Activated CD4-positive, alpha-beta T cell treated with anti-CD3 and anti-CD28 coated beads, Interleukin-2, amount 10 ng/mL, durations not matched to agents 7 days and 5 days (primary cell): ENCODE data around the gene PGLYRP4. TPM values are rescaled to one million over a fixed set of nuclear protein-coding genes. Genes with fewer than 3 reads are reported as not detected.
A peak's percentile ranks its signal among the peaks of the same experiment; 100 is the strongest.

Experiments
- CTCF ChIA-PET: fragments of 350-600 bp; sonication (Branson Sonifier 250); formaldehyde crosslinking; loops from one replicate; lab custom pipeline; 2021; ENCODE audit warnings: antibody characterized with exemption; lab: Charles Lee
- POLR2A ChIA-PET: fragments of 350-600 bp; sonication (Branson Sonifier 250); formaldehyde crosslinking; loops from one replicate; lab custom pipeline; 2021; ENCODE audit warnings: antibody characterized with exemption; lab: Charles Lee
- DNase-seq: peaks from one replicate; pipeline ENCODE4 v3.0.0-alpha.2; 2020
- H3K27ac Mint-ChIP-seq: one replicate; pipeline ENCODE4 v1.8.0; 2021; ENCODE audit warnings: mild to moderate bottlenecking, moderate library complexity, mixed read lengths
- H3K27me3 Mint-ChIP-seq: one replicate; pipeline ENCODE4 v1.8.0; 2021; ENCODE audit warnings: mixed read lengths
- H3K36me3 Mint-ChIP-seq: one replicate; pipeline ENCODE4 v1.8.0; 2021; ENCODE audit warnings: low read depth, mixed read lengths
- H3K4me1 Mint-ChIP-seq: one replicate; pipeline ENCODE4 v1.8.0; 2021; ENCODE audit warnings: mixed read lengths
- H3K4me3 Mint-ChIP-seq: one replicate; pipeline ENCODE4 v1.8.0; 2021; ENCODE audit warnings: mild to moderate bottlenecking, moderate library complexity, mixed read lengths
- H3K9me3 Mint-ChIP-seq: one replicate; pipeline ENCODE4 v1.8.0; 2021; ENCODE audit warnings: mixed read lengths
- total RNA-seq, 2 experiments: library from RNA; stranded (reverse); gene quantifications; one replicate each; pipeline ENCODE4 v1.2.3, GENCODE V29; 2021

Gene PGLYRP4
- total RNA-seq, 2 experiments from 2014 or later: not detected

- peaks cover 19% of the 10 kb centered on the region for H3K4me1 Mint-ChIP-seq
- no peak for DNase-seq
- no peak overlapping the region for H3K4me3 Mint-ChIP-seq
- POLR2A ChIA-PET: no interaction called here
- H3K27ac Mint-ChIP-seq: no peak overlapping the region
- H3K27me3 Mint-ChIP-seq: peaks cover 5% of the 10 kb centered on the region
- H3K36me3 Mint-ChIP-seq: no peaks in the 10 kb centered on the region
- H3K9me3 Mint-ChIP-seq: no peaks in the 10 kb centered on the region
- CTCF ChIA-PET: interaction anchor here (0.5 to 1.5 kb wide), 2 partner anchors 107 to 218 kb away, joined by 4 read pairs; no protein-coding TSS in a partner anchor
Observed at GRCh38 chr1:153358691-153358975, 10.0 kb upstream of the PGLYRP4 start.

- H3K4me3 Mint-ChIP-seq: no peak within 1 kb of the TSS
- ChIA-PET POLR2A (no interaction called here), CTCF (interaction anchor here (0.5 to 1.5 kb wide), 4 partner anchors 13 to 218 kb away, joined by 3 to 5 read pairs (median 4); no protein-coding TSS in a partner anchor)
Observed at GRCh38 chr1:153357853-153358690, 9.4 kb upstream of the PGLYRP4 start, which contains the start of gene S100A9. Gene S100A9 (plus strand): TSS chr1:153357854. CDS start chr1:153358284, 430 bp downstream.

GRCh38 chr1:153357076-153357852 is 8.6 kb upstream of the PGLYRP4 start:
- POLR2A ChIA-PET: no interaction called here
- no peaks in the 10 kb centered on the region for H3K36me3 Mint-ChIP-seq
- no peak overlapping the region for H3K4me3 Mint-ChIP-seq
- peak overlapping the region; percentile 41 for H3K27ac Mint-ChIP-seq
- no peak for DNase-seq
- peaks cover 19% of the 10 kb centered on the region for H3K4me1 Mint-ChIP-seq
- no peaks in the 10 kb centered on the region for H3K9me3 Mint-ChIP-seq
- CTCF ChIA-PET: interaction anchor here (0.9 to 1.4 kb wide), 2 partner anchors 12 to 141 kb away, joined by 3 to 5 read pairs; no protein-coding TSS in a partner anchor
- H3K27me3 Mint-ChIP-seq: peaks cover 2% of the 10 kb centered on the region

More at GRCh38 chr1:153357853-153358690, 9.4 kb upstream of the PGLYRP4 start, which contains the start of gene S100A9:
- H3K27ac Mint-ChIP-seq: peak within 1 kb of the TSS; percentile 41
- DNase-seq: no peak
- peaks cover 4% of the 10 kb centered on the region for H3K27me3 Mint-ChIP-seq
- H3K9me3 Mint-ChIP-seq: no peaks in the 10 kb centered on the region
- H3K4me1 Mint-ChIP-seq: peaks cover 19% of the 10 kb centered on the region
- no peaks in the 10 kb centered on the region for H3K36me3 Mint-ChIP-seq

GRCh38 chr1:153356392-153357075 is 7.9 kb upstream of the PGLYRP4 start:
- POLR2A ChIA-PET: no interaction called here
- peak overlapping the region; percentile 15 for H3K27ac Mint-ChIP-seq
- H3K9me3 Mint-ChIP-seq: no peaks in the 10 kb centered on the region
- H3K4me3 Mint-ChIP-seq: no peak overlapping the region
- no peaks in the 10 kb centered on the region for H3K36me3 Mint-ChIP-seq
- peaks cover 19% of the 10 kb centered on the region for H3K4me1 Mint-ChIP-seq
- DNase-seq: no peak
- CTCF ChIA-PET: interaction anchor here (1.4 to 1.6 kb wide), 2 partner anchors 12 to 139 kb away, joined by 5 to 9 read pairs; no protein-coding TSS in a partner anchor
- peaks cover 2% of the 10 kb centered on the region for H3K27me3 Mint-ChIP-seq

GRCh38 chr1:153355445-153356071 is 6.9 kb upstream of the PGLYRP4 start:
- Mint-ChIP-seq H3K27ac (no peak overlapping the region), H3K9me3 (no peaks in the 10 kb centered on the region), H3K4me3 (no peak overlapping the region), H3K36me3 (no peaks in the 10 kb centered on the region), H3K4me1 (peaks cover 19% of the 10 kb centered on the region), H3K27me3 (peaks cover 12% of the 10 kb centered on the region)
- DNase-seq: peak; percentile 59
- ChIA-PET POLR2A (no interaction called here), CTCF (interaction anchor here (0.6 to 1.6 kb wide), 6 partner anchors 9 to 156 kb away, joined by 3 to 9 read pairs (median 4); no protein-coding TSS in a partner anchor)

GRCh38 chr1:153354515-153355193 is 6.0 kb upstream of the PGLYRP4 start:
- Mint-ChIP-seq H3K27ac (no peak overlapping the region), H3K27me3 (peaks cover 12% of the 10 kb centered on the region), H3K9me3 (no peaks in the 10 kb centered on the region), H3K36me3 (no peaks in the 10 kb centered on the region), H3K4me1 (peaks cover 19% of the 10 kb centered on the region), H3K4me3 (no peak overlapping the region)
- ChIA-PET POLR2A (no interaction called here), CTCF (interaction anchor here (0.9 to 1.6 kb wide), 3 partner anchors 8 to 141 kb away, joined by 3 to 9 read pairs (median 4); no protein-coding TSS in a partner anchor)
- DNase-seq: no peak

GRCh38 chr1:153353226-153353947 is 4.7 kb upstream of the PGLYRP4 start:
- Mint-ChIP-seq H3K27me3 (peaks cover 16% of the 10 kb centered on the region), H3K36me3 (no peaks in the 10 kb centered on the region), H3K4me3 (no peak overlapping the region), H3K27ac (no peak overlapping the region), H3K4me1 (peaks cover 19% of the 10 kb centered on the region), H3K9me3 (no peaks in the 10 kb centered on the region)
- POLR2A ChIA-PET: no interaction called here
- no peak for DNase-seq
- CTCF ChIA-PET: interaction anchor here (1.2 to 2.1 kb wide), 4 partner anchors 51 to 143 kb away, joined by 3 to 6 read pairs (median 4); no protein-coding TSS in a partner anchor

GRCh38 chr1:153352523-153352922 is 3.9 kb upstream of the PGLYRP4 start:
- Mint-ChIP-seq H3K4me1 (peaks cover 11% of the 10 kb centered on the region), H3K27me3 (peaks cover 19% of the 10 kb centered on the region), H3K4me3 (no peak overlapping the region), H3K36me3 (no peaks in the 10 kb centered on the region), H3K27ac (no peak overlapping the region), H3K9me3 (no peaks in the 10 kb centered on the region)
- ChIA-PET POLR2A (interaction anchor here (0.6 kb wide), 1 partner anchor 183 kb away, joined by 8 read pairs; the partner anchor contains the start of gene S100A6), CTCF (interaction anchor here (0.5 to 2.1 kb wide), 6 partner anchors 35 to 1766 kb away, joined by 3 to 6 read pairs (median 3); no protein-coding TSS in a partner anchor)
- peak; percentile 78 for DNase-seq

GRCh38 chr1:153350321-153350957 is 1.8 kb upstream of the PGLYRP4 start:
- ChIA-PET POLR2A (no interaction called here), CTCF (no interaction called here)
- Mint-ChIP-seq H3K9me3 (no peaks in the 10 kb centered on the region), H3K36me3 (no peaks in the 10 kb centered on the region), H3K27ac (no peak overlapping the region), H3K27me3 (peaks cover 26% of the 10 kb centered on the region), H3K4me3 (no peak overlapping the region), H3K4me1 (peaks cover 13% of the 10 kb centered on the region)
- no peak for DNase-seq

- Mint-ChIP-seq H3K4me3 (no peak overlapping the region), H3K36me3 (no peaks in the 10 kb centered on the region), H3K4me1 (peaks cover 21% of the 10 kb centered on the region), H3K9me3 (no peaks in the 10 kb centered on the region), H3K27me3 (peaks cover 26% of the 10 kb centered on the region), H3K27ac (no peak overlapping the region)
- POLR2A ChIA-PET: no interaction called here
- CTCF ChIA-PET: interaction anchor here (1.3 kb wide), 1 partner anchor 13 kb away, joined by 4 read pairs; no protein-coding TSS in a partner anchor
- DNase-seq: no peak
Observed at GRCh38 chr1:153349363-153350320, 1.0 kb upstream of the PGLYRP4 start.
